ENCODE results near the gene MICOS13. TPM values are rescaled to one million over a fixed set of nuclear protein-coding genes. Genes with fewer than 3 reads are reported as not detected.
A peak's percentile ranks its signal among the peaks of the same experiment; 100 is the strongest.

MICOS13 gene
- total RNA-seq, 1 donor from 2014 or later: 83.2 TPM

GRCh38 chr19:5679289-5680083 is 830 bp downstream of the MICOS13 start:
- intact Hi-C loops (cut with DNase I): no loop called here

GRCh38 chr19:5678071-5678718 is 2.1 kb downstream of the MICOS13 start:
- DNase-seq (ENCODE audit: extremely low spot score in 2 of 2): no peak
- Histone ChIP-seq H3K9me3 (no peaks in the 10 kb centered on the region), H3K27me3 (no peaks in the 10 kb centered on the region), H3K4me1 (peaks cover 21% of the 10 kb centered on the region), H3K36me3 (no peaks in the 10 kb centered on the region), H3K27ac (no peak overlapping the region), H3K4me3 (no peak overlapping the region)
- intact Hi-C loops (cut with DNase I): no loop called here
- TF ChIP-seq POLR2AphosphoS5 (IDR thresholded peaks at IDR 0.05; ENCODE audit: insufficient read depth in 1 of 2, low read depth in 1 of 2) (no peak), POLR2A (IDR thresholded peaks at IDR 0.05) (no peak), CTCF (IDR thresholded peaks at IDR 0.05) (no peak)

More at GRCh38 chr19:5679289-5680083, 830 bp downstream of the MICOS13 start:
- Histone ChIP-seq H3K36me3 (no peaks in the 10 kb centered on the region), H3K27me3 (no peaks in the 10 kb centered on the region), H3K27ac (peak overlapping the region; percentile 90), H3K9me3 (no peaks in the 10 kb centered on the region), H3K4me3 (peak overlapping the region; percentile 85 to 96), H3K4me1 (peaks cover 21% of the 10 kb centered on the region)
- no peak for DNase-seq (ENCODE audit: extremely low spot score in 2 of 2)
- TF ChIP-seq POLR2A (IDR thresholded peaks at IDR 0.05): no peak
- no peak for TF ChIP-seq POLR2AphosphoS5 (IDR thresholded peaks at IDR 0.05; ENCODE audit: insufficient read depth in 1 of 2, low read depth in 1 of 2)
- no peak for TF ChIP-seq CTCF (IDR thresholded peaks at IDR 0.05)

- no peaks in the 10 kb centered on the region for H3K36me3 ChIP-seq
- intact Hi-C loops (cut with DNase I): no loop called here
- peaks cover 21% of the 10 kb centered on the region for H3K4me1 ChIP-seq
- TF ChIP-seq POLR2AphosphoS5 (IDR thresholded peaks at IDR 0.05; ENCODE audit: insufficient read depth in 1 of 2, low read depth in 1 of 2) (no peak), CTCF (IDR thresholded peaks at IDR 0.05) (no peak), POLR2A (IDR thresholded peaks at IDR 0.05) (no peak)
- no peak for DNase-seq (ENCODE audit: extremely low spot score in 2 of 2)
- H3K4me3 ChIP-seq: no peak overlapping the region
- no peaks in the 10 kb centered on the region for H3K27me3 ChIP-seq
- no peak overlapping the region for H3K27ac ChIP-seq
- H3K9me3 ChIP-seq: no peaks in the 10 kb centered on the region
These were observed 2.7 kb downstream of the MICOS13 start for GRCh38 chr19:5677580-5677979.

- no peak for DNase-seq (ENCODE audit: extremely low spot score in 2 of 2)
- Histone ChIP-seq H3K4me3 (no peak overlapping the region), H3K27ac (no peak overlapping the region), H3K36me3 (no peaks in the 10 kb centered on the region), H3K27me3 (no peaks in the 10 kb centered on the region), H3K9me3 (no peaks in the 10 kb centered on the region), H3K4me1 (peaks cover 21% of the 10 kb centered on the region)
- intact Hi-C loops (cut with DNase I): no loop called here
- TF ChIP-seq POLR2A (IDR thresholded peaks at IDR 0.05) (no peak), POLR2AphosphoS5 (IDR thresholded peaks at IDR 0.05; ENCODE audit: insufficient read depth in 1 of 2, low read depth in 1 of 2) (no peak), CTCF (IDR thresholded peaks at IDR 0.05) (no peak)
These were observed 3.2 kb downstream of the MICOS13 start for GRCh38 chr19:5677136-5677535.

GRCh38 chr19:5676772-5677105 is 3.6 kb downstream of the MICOS13 start:
- H3K4me1 ChIP-seq: peaks cover 21% of the 10 kb centered on the region
- H3K9me3 ChIP-seq: no peaks in the 10 kb centered on the region
- no peak overlapping the region for H3K4me3 ChIP-seq
- intact Hi-C loops (cut with DNase I): no loop called here
- H3K36me3 ChIP-seq: no peaks in the 10 kb centered on the region
- no peak overlapping the region for H3K27ac ChIP-seq
- no peak for TF ChIP-seq POLR2AphosphoS5 (IDR thresholded peaks at IDR 0.05; ENCODE audit: insufficient read depth in 1 of 2, low read depth in 1 of 2)
- TF ChIP-seq POLR2A (IDR thresholded peaks at IDR 0.05): no peak
- TF ChIP-seq CTCF (IDR thresholded peaks at IDR 0.05): no peak
- H3K27me3 ChIP-seq: no peaks in the 10 kb centered on the region
- DNase-seq (ENCODE audit: extremely low spot score in 2 of 2): no peak
